Stimulated activated CD8-positive, alpha-beta memory T cell treated with anti-CD3 and anti-CD28 coated beads, Interleukin-4, amount 100 ng/mL, for 48 hours (primary cell): ENCODE data around the gene CRYGB.
"Not testable (repeated sequence)": the region's sequence is repeated elsewhere in the genome, so short reads cannot be mapped to it uniquely, and the experiment has no call there.

ENCODE experiments used
- DNase-seq: peaks from one replicate; pipeline ENCODE4 v3.0.0-alpha.2; 2020

The CRYGB gene

DNA sequence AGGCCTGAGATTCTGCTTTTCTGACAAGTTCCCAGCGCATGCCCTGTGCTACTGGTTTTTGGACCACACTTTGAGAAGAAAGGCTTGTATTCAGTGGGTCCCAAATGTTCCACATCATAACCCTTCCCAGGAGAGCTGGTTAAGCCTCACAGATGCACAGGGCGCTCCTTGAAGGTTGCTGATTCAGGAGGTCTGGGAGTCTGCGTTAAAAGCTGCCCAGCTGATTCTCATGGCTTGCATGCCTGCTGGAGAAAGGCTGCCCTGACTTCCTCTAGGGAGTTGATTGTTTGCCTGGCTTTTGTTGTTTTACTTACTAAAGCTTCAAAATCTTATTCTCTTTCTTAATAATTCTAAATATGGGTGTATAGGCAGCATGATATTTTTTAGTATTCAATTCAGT is 42.3 kb downstream of the CRYGB start:
- no peak for DNase-seq

DNA sequence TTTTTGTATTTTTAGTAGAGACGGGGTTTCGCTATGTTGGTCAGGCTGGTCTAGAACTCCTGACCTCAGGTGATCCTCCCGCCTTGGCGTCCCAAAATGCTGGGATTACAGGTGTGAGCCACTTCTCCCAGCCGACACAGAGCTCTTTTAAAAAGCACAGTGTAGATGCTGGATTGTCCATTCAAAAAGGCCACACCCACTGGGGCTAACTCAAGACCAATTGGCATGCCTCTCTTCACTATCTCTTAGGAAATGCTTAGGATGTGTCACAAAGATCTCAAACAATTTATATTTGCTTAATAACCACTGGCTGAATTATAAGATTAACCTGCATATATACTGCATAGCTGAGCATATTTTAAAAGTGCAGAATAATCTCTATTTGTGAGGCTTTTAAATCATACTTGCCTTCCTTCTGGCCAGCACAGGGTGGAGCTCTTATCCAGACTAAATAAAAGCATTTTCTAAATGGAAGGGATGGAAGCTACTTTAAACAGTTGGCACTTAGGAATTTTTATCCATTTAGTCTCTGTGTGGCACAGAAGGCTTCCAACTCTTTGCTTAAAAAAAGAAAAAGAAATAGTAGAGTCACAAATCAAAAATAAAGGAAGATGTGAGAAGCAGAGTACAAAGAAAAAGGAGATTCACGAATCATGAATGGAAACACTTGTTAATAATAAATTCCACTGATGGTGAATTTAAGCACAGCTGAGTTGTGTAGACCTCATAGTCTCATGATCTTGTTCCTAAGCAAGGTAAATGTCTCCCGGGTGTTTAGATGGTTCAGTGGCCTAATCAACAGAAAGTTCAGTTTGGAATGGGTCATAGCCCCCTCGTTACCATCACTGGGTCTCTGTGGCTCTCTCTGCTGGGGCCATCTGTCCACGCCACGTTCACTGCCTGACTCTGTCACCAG is 44.0 kb downstream of the CRYGB start:
- DNase-seq: no peak

GRCh38 chr2:208099682-208100470 is 46.1 kb downstream of the CRYGB start:
- no peak for DNase-seq

GRCh38 chr2:208098701-208099100 is 47.3 kb downstream of the CRYGB start:
- DNase-seq: not testable (repeated sequence)

DNA sequence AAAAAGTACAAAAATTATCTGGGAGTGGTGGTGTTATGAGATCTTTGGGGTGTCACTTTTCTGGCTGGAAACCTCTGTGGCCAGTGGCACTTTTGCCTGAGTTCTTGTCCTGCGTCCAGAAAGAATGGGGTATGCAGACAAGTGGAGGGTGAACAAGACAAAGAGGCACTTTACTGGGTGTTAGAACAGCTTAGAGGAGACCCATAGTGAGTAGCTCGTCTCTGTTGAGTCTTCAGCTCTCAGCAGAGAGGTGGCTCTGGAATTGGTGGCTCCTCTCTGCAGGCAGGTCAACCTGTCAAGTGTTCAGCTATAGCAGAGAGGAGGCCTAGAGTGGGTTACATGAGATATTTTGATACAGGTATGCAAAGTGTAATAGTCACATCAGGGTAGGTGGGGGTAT is 47.7 kb downstream of the CRYGB start:
- DNase-seq: no peak

DNA sequence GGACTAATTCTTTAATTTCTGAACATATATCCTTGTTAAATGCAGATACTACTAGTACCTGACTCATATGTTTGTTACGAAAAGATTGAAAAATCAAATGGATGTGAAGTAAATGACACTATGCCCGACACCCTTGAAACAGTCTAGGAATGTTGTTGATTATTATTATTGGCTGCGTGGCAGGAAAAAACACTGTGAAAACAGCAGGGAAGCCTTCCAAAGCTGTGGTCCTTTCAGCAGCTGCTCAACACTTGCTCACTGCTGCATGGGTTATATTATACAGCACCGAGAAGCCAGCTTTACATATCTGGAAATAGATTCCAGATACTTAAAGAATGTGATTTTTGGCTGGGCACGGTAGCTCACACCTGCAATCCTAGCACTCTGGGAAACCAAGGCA is 48.2 kb downstream of the CRYGB start:
- DNase-seq: no peak

- DNase-seq: no peak
Observed at GRCh38 chr2:208097313-208097712, 48.6 kb downstream of the CRYGB start.

GRCh38 chr2:208096080-208096479 is 49.9 kb downstream of the CRYGB start:
- DNase-seq: no peak

GRCh38 chr2:208093128-208093527 is 52.8 kb downstream of the CRYGB start:
- DNase-seq: no peak
